Right atrium auricular region (tissue), 2 donors: ENCODE results near the gene SDSL. TPM values are rescaled to one million over a fixed set of nuclear protein-coding genes. Genes with fewer than 3 reads are reported as not detected.

ENCODE experiments used
- DNase-seq: peaks from one replicate; pipeline ENCODE4 v3.0.0-alpha.2; 2019; ENCODE audit warnings: low spot score
- H3K27ac ChIP-seq, 2 donors: fragments of 200-600 bp; sonication (generic); 1 replicate in 1 of 2; 2 replicates in 1 of 2; pipeline ENCODE4 v1.5.1; 2016 to 2019
- H3K27me3 ChIP-seq, 2 donors: fragments of 200-600 bp; sonication (generic); one replicate each; pipeline versions ENCODE4 v1.5.1 to v1.6.0; 2017 to 2019
- H3K36me3 ChIP-seq: fragments of 200-600 bp; sonication (generic); one replicate; pipeline ENCODE4 v1.5.1; 2016
- H3K4me1 ChIP-seq, 2 donors: fragments of 200-600 bp; sonication (generic); one replicate each; pipeline versions ENCODE4 v1.5.1 to v1.6.0; 2017 to 2019
- H3K4me3 ChIP-seq, 2 donors: fragments of 200-600 bp; sonication (generic); 1 replicate in 1 of 2; 2 replicates in 1 of 2; pipeline ENCODE4 v1.5.1; 2017 to 2019; ENCODE audit warnings: mild to moderate bottlenecking in 1 of 2, moderate library complexity in 1 of 2
- H3K9me3 ChIP-seq, 2 donors: fragments of 200-600 bp; sonication (generic); one replicate each; pipeline ENCODE4 v1.5.1; 2019
- total RNA-seq, 2 donors: library from RNA; depleted of rRNA; stranded (reverse); fragments of >200 nt; gene quantifications; one replicate each; pipeline ENCODE4 v1.1.0, GENCODE V29; 2016
- TF ChIP-seq, protein P1 (sequence below), 2 donors: fragments of 200-600 bp; sonication (generic); IDR thresholded peaks; one replicate each; pipeline ENCODE4 v1.5.1; 2019; ENCODE audit warnings: antibody characterized with exemption in 2 of 2

The SDSL gene
- total RNA-seq, 2 donors from 2014 or later: 2.8 to 5.5 TPM

DNA sequence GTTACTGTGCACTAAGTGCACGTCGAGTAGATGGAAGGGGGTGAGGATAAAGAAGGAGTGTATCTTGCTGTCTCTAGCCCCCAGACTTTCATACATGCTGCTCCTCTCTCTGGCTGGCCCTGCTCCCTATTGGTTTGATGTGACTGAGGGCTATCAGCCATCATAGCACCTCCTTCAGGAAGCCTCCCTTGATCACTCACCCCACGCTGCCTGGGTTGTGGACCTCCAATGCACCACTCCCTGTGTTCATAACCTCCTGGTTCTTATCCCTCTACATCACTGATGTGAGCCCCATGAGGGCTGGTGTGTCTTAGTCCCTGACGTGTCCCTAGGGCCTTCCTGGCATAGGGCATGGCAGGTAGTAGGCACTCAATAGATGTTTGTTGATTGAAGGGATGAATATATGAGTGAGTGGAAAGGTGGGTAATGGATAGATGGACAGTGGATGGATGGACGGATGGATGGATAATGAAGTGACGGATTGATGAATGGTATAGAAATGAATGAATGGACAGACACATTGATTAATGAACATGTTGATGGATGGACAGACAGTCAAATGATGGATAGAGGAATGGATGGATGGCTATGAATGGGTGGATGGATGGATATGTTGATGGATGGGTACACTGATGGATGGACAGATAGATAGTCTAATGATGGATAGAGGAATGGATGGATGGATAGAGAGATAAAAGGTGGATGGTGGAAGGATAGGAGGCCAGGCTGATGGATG, 15.0 kb downstream of the SDSL start:
- Histone ChIP-seq H3K36me3 (no peaks in the 10 kb centered on the region), H3K27ac (no peak overlapping the region), H3K4me1 (no peaks in the 10 kb centered on the region), H3K9me3 (no peaks in the 10 kb centered on the region), H3K4me3 (no peak overlapping the region), H3K27me3 (no peaks in the 10 kb centered on the region)
- TF ChIP-seq, protein P1, sequence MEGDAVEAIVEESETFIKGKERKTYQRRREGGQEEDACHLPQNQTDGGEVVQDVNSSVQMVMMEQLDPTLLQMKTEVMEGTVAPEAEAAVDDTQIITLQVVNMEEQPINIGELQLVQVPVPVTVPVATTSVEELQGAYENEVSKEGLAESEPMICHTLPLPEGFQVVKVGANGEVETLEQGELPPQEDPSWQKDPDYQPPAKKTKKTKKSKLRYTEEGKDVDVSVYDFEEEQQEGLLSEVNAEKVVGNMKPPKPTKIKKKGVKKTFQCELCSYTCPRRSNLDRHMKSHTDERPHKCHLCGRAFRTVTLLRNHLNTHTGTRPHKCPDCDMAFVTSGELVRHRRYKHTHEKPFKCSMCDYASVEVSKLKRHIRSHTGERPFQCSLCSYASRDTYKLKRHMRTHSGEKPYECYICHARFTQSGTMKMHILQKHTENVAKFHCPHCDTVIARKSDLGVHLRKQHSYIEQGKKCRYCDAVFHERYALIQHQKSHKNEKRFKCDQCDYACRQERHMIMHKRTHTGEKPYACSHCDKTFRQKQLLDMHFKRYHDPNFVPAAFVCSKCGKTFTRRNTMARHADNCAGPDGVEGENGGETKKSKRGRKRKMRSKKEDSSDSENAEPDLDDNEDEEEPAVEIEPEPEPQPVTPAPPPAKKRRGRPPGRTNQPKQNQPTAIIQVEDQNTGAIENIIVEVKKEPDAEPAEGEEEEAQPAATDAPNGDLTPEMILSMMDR (IDR thresholded peaks at IDR 0.05): no peak
- no peak for DNase-seq

DNA sequence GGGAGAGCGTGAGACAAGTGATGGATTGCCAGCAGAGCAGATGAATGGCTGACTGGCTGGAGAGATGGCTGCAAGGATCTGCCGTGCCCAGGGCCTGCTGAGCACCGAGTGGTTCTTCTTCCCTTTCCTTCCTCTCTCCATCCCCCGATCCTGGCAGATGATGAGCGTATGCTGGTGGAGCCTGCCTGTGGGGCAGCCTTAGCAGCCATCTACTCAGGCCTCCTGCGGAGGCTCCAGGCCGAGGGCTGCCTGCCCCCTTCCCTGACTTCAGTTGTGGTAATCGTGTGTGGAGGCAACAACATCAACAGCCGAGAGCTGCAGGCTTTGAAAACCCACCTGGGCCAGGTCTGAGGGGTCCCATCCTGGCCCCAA, 15.5 kb downstream of the SDSL start:
- Histone ChIP-seq H3K27ac (no peak overlapping the region), H3K4me1 (no peaks in the 10 kb centered on the region), H3K4me3 (no peak overlapping the region), H3K9me3 (no peaks in the 10 kb centered on the region), H3K36me3 (no peaks in the 10 kb centered on the region), H3K27me3 (no peaks in the 10 kb centered on the region)
- no peak for DNase-seq
- TF ChIP-seq, protein P1 (IDR thresholded peaks at IDR 0.05): no peak

DNA sequence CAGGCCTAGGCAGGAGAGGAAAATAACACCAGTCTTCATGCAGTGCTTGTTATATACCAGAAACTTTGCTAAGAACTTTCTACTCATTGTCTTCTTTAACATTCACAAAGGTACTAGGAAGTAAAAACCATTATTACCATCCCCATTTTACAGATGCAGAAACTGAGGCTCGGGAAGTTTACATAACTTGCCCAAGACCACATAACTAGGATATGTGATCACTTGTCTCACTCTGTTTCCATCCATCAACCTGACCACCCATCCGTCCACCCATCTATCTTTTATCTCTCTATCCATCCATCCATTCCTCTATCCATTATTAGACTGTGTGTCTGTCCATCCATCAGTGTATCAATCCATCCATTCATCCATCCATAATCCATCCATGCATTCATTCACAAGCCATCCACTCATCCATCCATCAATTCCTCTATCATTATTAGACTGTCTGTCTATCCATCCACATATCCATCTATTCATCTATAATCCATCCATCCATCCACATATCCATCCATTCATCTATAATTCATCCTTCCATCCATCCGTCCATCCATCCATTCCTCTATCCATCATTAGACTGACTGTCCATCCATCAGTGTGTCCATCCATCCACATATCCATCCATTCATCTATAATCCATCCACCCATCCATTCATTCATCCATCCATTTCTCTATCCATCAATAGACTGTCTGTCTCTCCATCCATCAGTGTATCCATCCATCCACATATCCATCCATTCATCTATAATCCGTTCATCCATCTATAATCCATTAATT, 16.5 kb downstream of the SDSL start:
- no peaks in the 10 kb centered on the region for H3K27me3 ChIP-seq
- no peaks in the 10 kb centered on the region for H3K36me3 ChIP-seq
- no peaks in the 10 kb centered on the region for H3K9me3 ChIP-seq
- no peaks in the 10 kb centered on the region for H3K4me1 ChIP-seq
- no peak for DNase-seq
- TF ChIP-seq, protein P1 (IDR thresholded peaks at IDR 0.05): no peak
- H3K4me3 ChIP-seq: no peak overlapping the region
- no peak overlapping the region for H3K27ac ChIP-seq

DNA sequence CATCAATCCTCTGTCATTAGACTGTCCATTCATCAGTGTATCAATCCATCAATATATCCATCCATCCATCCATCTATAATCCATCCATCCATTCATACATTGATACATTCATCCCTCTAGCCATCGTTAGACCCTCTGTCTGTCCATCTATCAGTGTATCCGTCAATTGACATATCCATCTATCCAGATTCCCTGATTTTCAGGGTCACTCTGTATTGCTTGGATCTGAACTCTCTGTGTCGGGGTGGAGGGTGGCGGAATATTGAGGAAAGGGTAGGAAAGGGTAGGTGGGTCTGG, 17.1 kb downstream of the SDSL start:
- no peak for DNase-seq
- no peak overlapping the region for H3K4me3 ChIP-seq
- H3K27ac ChIP-seq: no peak overlapping the region
- no peaks in the 10 kb centered on the region for H3K36me3 ChIP-seq
- H3K4me1 ChIP-seq: no peaks in the 10 kb centered on the region
- H3K9me3 ChIP-seq: no peaks in the 10 kb centered on the region
- no peaks in the 10 kb centered on the region for H3K27me3 ChIP-seq
- TF ChIP-seq, protein P1 (IDR thresholded peaks at IDR 0.05): no peak

DNA sequence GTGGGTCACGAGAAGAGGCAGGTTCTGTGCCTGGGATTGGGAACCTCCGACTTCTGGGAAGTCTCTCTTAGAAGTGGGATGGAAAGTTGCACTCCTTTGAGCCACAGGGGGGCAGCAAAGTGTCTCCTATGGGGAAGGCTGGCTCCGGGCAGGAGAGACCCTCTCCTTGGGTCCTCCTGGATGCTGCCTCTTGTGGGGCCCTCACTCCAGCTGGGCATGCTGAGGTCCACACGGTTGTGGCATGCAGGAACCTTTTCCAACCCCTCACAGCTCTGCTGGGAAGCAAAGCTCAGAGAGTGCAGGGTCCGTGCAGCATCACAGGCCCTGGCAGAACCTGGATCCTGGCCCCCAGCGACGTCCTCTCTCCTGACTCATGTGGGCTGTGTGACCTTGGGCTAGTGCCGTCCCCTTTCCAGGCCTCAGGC, 17.4 kb downstream of the SDSL start:
- Histone ChIP-seq H3K27ac (no peak overlapping the region), H3K4me3 (no peak overlapping the region), H3K36me3 (no peaks in the 10 kb centered on the region), H3K27me3 (no peaks in the 10 kb centered on the region), H3K4me1 (no peaks in the 10 kb centered on the region), H3K9me3 (no peaks in the 10 kb centered on the region)
- no peak for DNase-seq
- TF ChIP-seq, protein P1 (IDR thresholded peaks at IDR 0.05): peak; percentile 39 to 66
